Neural progenitor cell (in vitro differentiated cells): ENCODE measurements around the gene HIC1.

Experiments
- CTCF ChIP-seq: fragments of 200-600 bp; sonication (generic); IDR thresholded peaks from 2 replicates; pipeline ENCODE4 v1.5.1; 2017; ENCODE audit warnings: antibody characterized with exemption, mild to moderate bottlenecking
- EZH2 ChIP-seq: fragments of 200-600 bp; sonication (generic); IDR thresholded peaks from 2 replicates; pipeline ENCODE4 v1.6.1; 2017; ENCODE audit warnings: antibody characterized with exemption, mild to moderate bottlenecking, moderate library complexity

- TF ChIP-seq EZH2 (no peak), CTCF (no peak)
These were observed 16.1 kb downstream of the HIC1 start for GRCh38 chr17:2071024-2071385.
